GM12801 (cell line): Measurements from ENCODE around the gene CANT1.

Experiments used
- TF ChIP-seq, protein P1 (sequence below): IDR thresholded peaks from one replicate; pipeline ENCODE4 v1.5.1; 2011; ENCODE audit warnings: control low read depth; ENCODE audit not compliant: insufficient read length; ENCODE audit errors: extremely low read depth

CANT1 gene

DNA sequence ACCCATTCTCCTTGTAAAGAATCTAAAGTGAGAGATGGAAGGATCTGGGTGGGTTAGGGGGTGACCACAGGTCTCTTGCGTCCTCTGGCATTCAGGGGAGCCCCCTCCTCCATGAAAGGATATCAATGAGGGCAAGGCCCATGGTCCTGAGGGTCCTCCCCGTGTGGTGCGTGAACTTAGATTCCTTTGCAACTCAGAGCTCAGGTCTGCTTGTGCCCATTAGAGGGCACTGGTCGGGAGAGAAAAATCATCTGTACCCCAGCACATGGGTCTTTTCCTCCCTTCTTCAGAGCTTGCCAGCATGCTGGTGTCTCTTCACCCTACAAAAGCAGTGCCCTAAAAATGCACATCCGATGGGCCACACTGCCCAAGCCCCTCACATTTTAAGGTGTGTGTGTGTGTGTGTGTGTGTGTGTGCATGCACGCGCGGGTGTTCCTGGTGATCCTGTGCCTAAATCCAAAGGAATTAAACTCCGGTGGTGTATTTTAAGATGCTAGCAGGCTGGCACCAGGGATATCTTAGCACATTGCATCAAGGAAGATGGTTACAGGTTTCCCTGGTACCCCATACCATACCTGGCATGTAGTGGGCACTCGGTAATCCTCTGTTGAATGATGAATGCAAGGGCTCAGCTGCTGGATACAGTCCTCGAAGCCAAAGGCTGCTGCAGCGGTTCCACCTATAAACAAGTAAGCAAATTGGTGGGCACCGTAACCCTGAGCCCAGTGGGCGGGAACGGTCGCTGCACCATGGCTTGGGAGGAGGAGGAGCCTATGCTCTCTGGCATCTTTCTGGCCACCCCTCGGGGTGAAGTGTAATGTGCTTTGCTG is 19.1 kb upstream of the CANT1 start:
- TF ChIP-seq, protein P1, sequence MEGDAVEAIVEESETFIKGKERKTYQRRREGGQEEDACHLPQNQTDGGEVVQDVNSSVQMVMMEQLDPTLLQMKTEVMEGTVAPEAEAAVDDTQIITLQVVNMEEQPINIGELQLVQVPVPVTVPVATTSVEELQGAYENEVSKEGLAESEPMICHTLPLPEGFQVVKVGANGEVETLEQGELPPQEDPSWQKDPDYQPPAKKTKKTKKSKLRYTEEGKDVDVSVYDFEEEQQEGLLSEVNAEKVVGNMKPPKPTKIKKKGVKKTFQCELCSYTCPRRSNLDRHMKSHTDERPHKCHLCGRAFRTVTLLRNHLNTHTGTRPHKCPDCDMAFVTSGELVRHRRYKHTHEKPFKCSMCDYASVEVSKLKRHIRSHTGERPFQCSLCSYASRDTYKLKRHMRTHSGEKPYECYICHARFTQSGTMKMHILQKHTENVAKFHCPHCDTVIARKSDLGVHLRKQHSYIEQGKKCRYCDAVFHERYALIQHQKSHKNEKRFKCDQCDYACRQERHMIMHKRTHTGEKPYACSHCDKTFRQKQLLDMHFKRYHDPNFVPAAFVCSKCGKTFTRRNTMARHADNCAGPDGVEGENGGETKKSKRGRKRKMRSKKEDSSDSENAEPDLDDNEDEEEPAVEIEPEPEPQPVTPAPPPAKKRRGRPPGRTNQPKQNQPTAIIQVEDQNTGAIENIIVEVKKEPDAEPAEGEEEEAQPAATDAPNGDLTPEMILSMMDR: no peak

DNA sequence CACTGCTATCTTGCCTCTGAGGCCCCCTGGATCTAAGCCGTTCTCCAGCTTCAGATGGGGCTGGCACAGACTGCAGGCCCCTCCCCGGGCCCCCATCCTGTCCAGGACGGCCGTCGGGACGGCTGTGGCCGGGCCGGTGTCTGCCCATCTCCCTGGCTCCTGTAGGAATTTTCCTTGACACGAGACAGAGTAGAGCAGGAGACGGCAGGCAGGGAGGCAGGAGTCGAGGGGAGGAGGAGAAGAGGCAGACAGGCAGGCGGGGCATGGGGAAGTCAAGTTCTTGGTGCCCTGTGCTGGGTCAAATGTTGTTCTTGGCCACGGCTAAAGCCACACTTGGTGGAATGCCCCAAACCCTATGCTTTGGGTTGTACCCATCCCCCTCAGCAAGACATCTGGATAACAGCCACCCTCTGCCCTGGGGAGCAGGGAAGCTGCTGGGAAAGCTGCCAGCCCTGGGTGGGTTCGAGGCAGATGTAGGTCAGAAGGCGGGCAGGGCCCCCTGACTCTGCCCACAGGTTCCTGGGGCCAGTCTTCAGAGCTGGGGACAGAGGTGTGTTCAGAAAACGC is 18.4 kb upstream of the CANT1 start:
- TF ChIP-seq, protein P1: no peak

DNA sequence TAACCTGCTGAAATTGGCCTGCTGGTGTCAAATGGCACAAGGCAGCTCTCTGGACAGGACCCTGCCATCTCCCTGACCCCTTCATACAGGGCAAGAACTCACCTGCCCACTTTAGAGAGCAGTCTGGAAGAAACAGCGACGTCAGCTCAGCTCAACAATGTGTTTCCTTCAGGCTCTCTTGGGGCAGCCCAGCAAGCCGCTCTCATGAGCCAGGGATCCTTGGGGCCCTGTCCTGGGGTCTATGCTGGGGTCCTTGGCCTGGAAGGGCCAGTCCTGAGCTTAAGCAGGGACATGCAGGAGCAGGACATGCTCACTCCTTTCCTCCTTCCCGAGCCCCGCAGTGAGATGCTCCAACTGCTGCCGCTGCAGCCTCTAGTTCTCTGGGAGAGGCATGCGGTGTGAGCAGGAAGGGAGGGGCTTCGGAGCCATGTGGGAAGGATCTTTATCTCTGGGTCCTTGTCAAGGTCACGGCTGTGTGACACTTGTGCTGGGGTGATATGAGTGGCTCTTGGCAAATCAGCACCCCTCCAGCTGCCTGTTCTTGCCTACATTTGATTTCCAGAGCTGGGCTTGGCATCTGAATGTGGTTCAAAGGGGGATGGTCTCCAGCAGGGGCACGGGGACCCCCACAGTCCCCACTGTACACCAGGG is 17.8 kb upstream of the CANT1 start:
- TF ChIP-seq, protein P1: no peak

DNA sequence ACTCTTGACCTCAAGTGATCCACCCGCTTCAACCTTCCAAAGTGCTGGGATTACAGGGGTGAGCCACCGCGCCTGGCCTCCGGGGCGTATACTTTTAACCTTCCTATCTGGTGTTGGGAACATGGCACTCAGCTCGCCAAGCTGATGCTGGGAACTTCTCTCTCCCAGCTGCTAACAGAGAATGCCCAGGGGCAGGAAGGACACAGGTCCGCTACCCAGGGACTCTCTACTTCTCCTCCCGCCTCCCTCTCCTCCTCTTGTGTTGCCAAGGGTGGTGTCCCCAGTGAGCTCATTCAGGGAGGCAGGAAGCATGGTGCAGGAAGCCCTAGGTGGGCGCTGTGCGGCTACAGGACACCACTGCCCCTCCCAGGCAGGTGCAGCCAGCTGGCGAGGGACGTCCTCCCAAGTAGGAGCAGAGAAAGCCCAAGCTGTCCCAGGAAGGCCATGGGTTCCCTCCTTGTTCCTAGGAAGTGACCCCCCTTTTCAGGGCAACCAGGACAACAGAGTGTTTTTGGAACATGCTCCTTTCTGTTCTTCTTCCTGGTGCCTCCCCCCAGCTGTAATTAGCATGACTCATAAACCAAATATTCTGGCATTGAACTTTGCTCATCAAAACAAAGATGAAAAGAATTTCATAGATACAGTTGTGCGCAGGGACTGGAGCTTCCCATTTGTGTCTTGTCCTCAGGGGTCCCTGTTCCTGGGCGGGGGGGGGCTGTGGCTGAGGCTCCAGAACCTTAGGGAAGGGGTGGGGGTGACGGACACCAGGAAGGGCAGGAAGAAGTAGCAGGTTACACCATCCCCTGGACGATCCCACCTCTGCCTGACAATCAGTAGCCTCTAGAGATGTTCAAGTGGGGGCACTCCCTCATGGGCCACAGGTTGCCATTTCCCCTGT is 17.1 kb upstream of the CANT1 start:
- TF ChIP-seq, protein P1: no peak

DNA sequence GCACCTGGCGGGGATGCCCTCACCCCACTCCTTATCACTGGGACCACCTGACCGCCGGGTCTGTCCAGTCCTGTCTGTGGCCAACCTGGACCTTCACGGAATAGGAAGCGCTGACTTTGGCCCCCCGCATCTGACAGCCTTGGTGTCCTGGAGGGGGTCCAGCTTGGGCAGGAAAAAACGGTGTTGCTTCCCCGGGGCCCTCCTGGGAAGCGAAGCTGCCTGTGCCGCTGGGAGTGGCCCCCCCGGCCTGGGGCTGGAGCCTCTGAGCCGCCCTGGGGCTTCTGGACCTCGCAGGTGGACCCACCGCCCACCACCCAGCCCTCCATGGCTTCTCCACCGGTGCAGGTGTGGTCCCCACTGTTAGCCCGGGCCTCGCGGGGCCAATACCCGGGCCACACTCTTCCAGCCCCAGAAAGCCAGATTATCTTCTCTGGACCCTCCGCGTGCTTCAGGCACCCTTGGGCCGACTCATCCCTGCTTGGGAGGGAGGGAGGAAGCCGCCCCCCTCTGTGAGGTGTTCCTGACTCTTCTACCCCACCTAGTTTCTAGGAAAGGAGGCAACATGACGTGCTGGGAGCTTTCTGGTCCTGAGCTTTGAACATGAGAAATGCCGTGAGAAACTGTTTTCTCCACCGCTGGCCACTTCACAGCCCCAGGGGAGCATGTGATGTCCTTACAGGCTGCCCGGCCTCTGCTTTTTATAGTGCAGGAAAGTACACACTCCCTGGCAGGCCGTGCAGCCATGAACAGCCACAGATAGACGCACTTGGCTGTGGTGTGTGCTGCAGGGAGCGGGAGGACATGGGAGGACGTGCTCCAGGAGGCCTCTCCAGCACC is 15.6 kb upstream of the CANT1 start:
- TF ChIP-seq, protein P1: no peak

DNA sequence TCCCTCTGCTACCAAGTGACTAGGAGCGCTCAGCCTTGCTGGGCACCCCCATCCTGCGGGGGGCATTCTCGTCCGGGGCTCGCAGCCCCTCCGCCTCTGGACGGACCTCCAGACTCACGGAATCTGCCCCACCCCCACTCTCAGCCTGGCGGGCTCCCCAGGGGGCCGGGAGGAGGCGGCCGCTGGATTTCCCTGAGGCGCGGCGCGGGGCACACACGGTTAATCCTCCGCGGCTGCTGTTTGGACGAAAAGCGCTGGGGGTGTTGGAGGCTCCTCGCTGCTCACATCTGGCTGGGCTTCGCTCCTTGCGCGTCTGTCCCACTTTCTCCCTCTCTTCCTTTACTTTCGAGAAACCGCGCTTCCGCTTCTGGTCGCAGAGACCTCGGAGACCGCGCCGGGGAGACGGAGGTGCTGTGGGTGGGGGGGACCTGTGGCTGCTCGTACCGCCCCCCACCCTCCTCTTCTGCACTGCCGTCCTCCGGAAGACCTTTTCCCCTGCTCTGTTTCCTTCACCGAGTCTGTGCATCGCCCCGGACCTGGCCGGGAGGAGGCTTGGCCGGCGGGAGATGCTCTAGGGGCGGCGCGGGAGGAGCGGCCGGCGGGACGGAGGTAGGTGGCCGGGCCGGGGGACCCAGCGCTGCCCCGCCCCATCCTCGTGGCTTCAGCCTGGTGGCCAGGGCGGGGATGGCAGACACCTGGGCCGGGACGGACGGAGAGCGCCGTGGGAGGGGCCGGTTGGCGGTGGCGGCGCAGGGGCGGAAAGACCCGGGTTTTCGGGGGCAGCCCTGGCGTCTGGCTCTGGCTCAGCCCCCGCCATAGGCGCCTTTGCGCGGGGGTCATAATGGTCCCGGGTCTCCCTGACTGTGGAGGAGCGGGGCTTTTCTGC is 14.6 kb upstream of the CANT1 start, which contains the start of gene C1QTNF1:
TSS of gene C1QTNF1 (plus strand) at position 284 of the 886 bp plus-strand sequence. CDS start 19,800 bp downstream, outside the sequence.
- TF ChIP-seq, protein P1: no peak
